ENCODE measurements around the gene HAUS3.

Gene HAUS3

DNA sequence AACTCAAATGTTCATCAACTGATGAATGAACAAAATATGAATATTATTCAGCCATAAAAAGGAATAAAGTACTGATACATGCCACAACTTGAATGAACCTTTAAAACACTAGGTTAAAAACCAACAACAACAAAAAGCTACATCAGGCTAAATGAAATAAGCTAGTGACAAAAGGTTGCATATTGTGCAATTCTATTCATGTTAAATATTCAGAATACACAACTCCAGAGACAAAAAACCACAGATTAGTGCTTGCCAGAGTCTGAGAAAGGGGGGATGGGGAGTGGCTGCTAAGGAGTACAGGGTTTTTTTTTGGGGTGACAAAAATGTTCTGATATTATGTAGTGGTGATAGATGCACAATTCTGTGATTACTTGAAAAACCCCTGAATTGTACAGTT, 58.5 kb downstream of the HAUS3 start:
- no peaks in the 10 kb centered on the region for H3K36me3 ChIP-seq (ENCODE audit: control insufficient read depth, insufficient read depth, low read length)
- TF ChIP-seq CTCF (IDR thresholded peaks at IDR 0.05; ENCODE audit: insufficient read depth, low read length, poor library complexity, severe bottlenecking): no peak
- H3K4me3 ChIP-seq (replicated peaks; ENCODE audit: low read depth, low read length): no peak overlapping the region
- no peaks in the 10 kb centered on the region for H3K27me3 ChIP-seq (replicated peaks; ENCODE audit: control insufficient read depth, insufficient read depth, low read length)
- no peak for DNase-seq (ENCODE audit: extremely low read depth, insufficient read length)

- no peak overlapping the region for H3K4me3 ChIP-seq (replicated peaks; ENCODE audit: low read depth, low read length)
- no peak for DNase-seq (ENCODE audit: extremely low read depth, insufficient read length)
- no peak for TF ChIP-seq CTCF (IDR thresholded peaks at IDR 0.05; ENCODE audit: insufficient read depth, low read length, poor library complexity, severe bottlenecking)
- no peaks in the 10 kb centered on the region for H3K27me3 ChIP-seq (replicated peaks; ENCODE audit: control insufficient read depth, insufficient read depth, low read length)
- H3K36me3 ChIP-seq (ENCODE audit: control insufficient read depth, insufficient read depth, low read length): no peaks in the 10 kb centered on the region
Observed at GRCh38 chr4:2182994-2183393, 58.9 kb downstream of the HAUS3 start.

DNA sequence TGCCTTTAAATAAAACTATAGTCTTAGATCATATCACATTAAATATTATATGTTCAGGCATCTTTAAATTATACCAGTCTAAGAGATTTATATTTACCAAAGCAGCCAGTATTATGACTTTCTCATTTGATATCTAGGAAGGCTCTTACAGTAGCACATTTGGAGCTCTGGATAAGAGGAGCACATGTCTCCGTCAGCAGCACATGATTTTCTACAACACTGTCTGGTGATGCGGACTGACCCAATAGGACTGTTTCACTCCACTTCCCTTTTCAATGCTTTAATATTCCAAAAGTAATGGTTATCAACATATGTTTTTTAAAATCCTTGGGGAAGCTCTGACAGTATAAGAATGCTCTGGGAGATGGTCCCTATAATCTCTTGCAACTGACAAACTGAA, 61.5 kb downstream of the HAUS3 start:
- no peak for DNase-seq (ENCODE audit: extremely low read depth, insufficient read length)
- no peak for TF ChIP-seq CTCF (IDR thresholded peaks at IDR 0.05; ENCODE audit: insufficient read depth, low read length, poor library complexity, severe bottlenecking)
- no peaks in the 10 kb centered on the region for H3K36me3 ChIP-seq (ENCODE audit: control insufficient read depth, insufficient read depth, low read length)
- no peaks in the 10 kb centered on the region for H3K27me3 ChIP-seq (replicated peaks; ENCODE audit: control insufficient read depth, insufficient read depth, low read length)
- H3K4me3 ChIP-seq (replicated peaks; ENCODE audit: low read depth, low read length): no peak overlapping the region

DNA sequence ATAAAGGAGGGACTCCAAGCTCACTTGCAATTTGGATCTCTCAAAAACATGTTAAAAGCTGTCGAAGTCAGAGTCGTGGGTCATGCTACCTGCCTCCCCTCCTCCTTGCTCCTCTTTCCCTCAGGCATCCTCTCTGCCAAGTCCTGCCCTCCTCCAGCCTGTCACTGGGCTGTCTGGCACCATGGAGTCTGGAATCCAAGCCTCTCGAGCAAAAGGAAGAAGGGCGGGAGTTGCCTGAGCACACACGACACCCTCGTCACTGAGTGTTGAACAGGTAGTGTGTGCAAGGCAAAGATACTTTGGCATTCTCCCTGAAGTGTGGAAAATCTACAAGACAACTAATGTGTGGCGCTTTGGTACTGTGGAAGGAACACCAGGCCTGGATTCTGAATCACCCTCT, 62.2 kb downstream of the HAUS3 start:
- Histone ChIP-seq H3K36me3 (ENCODE audit: control insufficient read depth, insufficient read depth, low read length) (no peaks in the 10 kb centered on the region), H3K4me3 (replicated peaks; ENCODE audit: low read depth, low read length) (no peak overlapping the region), H3K27me3 (replicated peaks; ENCODE audit: control insufficient read depth, insufficient read depth, low read length) (no peaks in the 10 kb centered on the region)
- no peak for TF ChIP-seq CTCF (IDR thresholded peaks at IDR 0.05; ENCODE audit: insufficient read depth, low read length, poor library complexity, severe bottlenecking)
- no peak for DNase-seq (ENCODE audit: extremely low read depth, insufficient read length)

GRCh38 chr4:2178986-2179385, 62.9 kb downstream of the HAUS3 start:
- Histone ChIP-seq H3K27me3 (replicated peaks; ENCODE audit: control insufficient read depth, insufficient read depth, low read length) (no peaks in the 10 kb centered on the region), H3K4me3 (replicated peaks; ENCODE audit: low read depth, low read length) (no peak overlapping the region), H3K36me3 (ENCODE audit: control insufficient read depth, insufficient read depth, low read length) (no peaks in the 10 kb centered on the region)
- TF ChIP-seq CTCF (IDR thresholded peaks at IDR 0.05; ENCODE audit: insufficient read depth, low read length, poor library complexity, severe bottlenecking): no peak
- no peak for DNase-seq (ENCODE audit: extremely low read depth, insufficient read length)
